OCI-LY3 (cell line): ENCODE results near the gene PHF24.

ENCODE experiments used
- CTCF ChIP-seq: fragments of 200-600, 300-600 bp; sonication (generic); IDR thresholded peaks from 2 replicates; pipeline ENCODE4 v1.5.1; 2014; ENCODE audit warnings: antibody characterized with exemption, low read length, low read depth
- EZH2phosphoT487 ChIP-seq: fragments of 200-600 bp; shearing (Covaris generic); IDR thresholded peaks from 2 replicates; pipeline ENCODE4 v1.6.1; 2018; ENCODE audit warnings: antibody characterized with exemption, mixed run types, low read depth

- TF ChIP-seq CTCF (no peak), EZH2phosphoT487 (no peak)
Observed at GRCh38 chr9:34997379-34997781, 39.3 kb downstream of the PHF24 start.
